CD14-positive monocyte (primary cell): ENCODE measurements around the gene TLE7. TPM values are rescaled to one million over a fixed set of nuclear protein-coding genes. Genes with fewer than 3 reads are reported as not detected.

Source experiments
- DNase-seq, 3 donors: peaks; one replicate each; pipeline ENCODE4 v3.0.0-alpha.2; 2011 to 2022
- H2AFZ ChIP-seq: 2 replicates; pipeline ENCODE4 v1.6.0; 2012; ENCODE audit warnings: mild to moderate bottlenecking, low read depth, low read length, inconsistent platforms; ENCODE audit not compliant: insufficient read depth, poor library complexity, severe bottlenecking
- H3K27ac ChIP-seq, 2 donors: 1 replicate in 1 of 2; 2 replicates in 1 of 2; pipeline ENCODE4 v1.5.1; 2012 to 2013; ENCODE audit warnings: low read length in 2 of 2, control low read depth in 1 of 2, inconsistent platforms in 1 of 2, low read depth in 1 of 2, mild to moderate bottlenecking in 1 of 2
- H3K27me3 ChIP-seq, 2 donors: one replicate each; pipeline versions ENCODE4 v1.6.0 to v1.6.1; 2011 to 2013; ENCODE audit warnings: low read length in 2 of 2; ENCODE audit not compliant: control insufficient read depth in 2 of 2, insufficient read depth in 2 of 2
- H3K36me3 ChIP-seq, 2 donors: replicated peaks in 1 of 2; 1 replicate in 1 of 2; 2 replicates in 1 of 2; pipeline versions ENCODE4 v1.5.1 to v1.6.1; 2012 to 2013; ENCODE audit warnings: low read length in 2 of 2, control low read depth in 1 of 2, inconsistent platforms in 1 of 2, mild to moderate bottlenecking in 1 of 2; ENCODE audit not compliant: insufficient read depth in 2 of 2, control insufficient read depth in 1 of 2
- H3K4me1 ChIP-seq, 2 donors: 1 replicate in 1 of 2; 2 replicates in 1 of 2; pipeline versions ENCODE4 v1.5.1 to v1.6.1; 2012 to 2013; ENCODE audit warnings: low read length in 2 of 2, control low read depth in 1 of 2, inconsistent platforms in 1 of 2, mild to moderate bottlenecking in 1 of 2, moderate library complexity in 1 of 2; ENCODE audit not compliant: insufficient read depth in 2 of 2, control insufficient read depth in 1 of 2
- H3K4me2 ChIP-seq: replicated peaks from 2 replicates; pipeline ENCODE3; 2012; ENCODE audit warnings: low read length, moderate library complexity, mild to moderate bottlenecking; ENCODE audit not compliant: poor library complexity, severe bottlenecking; ENCODE audit errors: extremely low read depth
- H3K4me3 ChIP-seq, 3 experiments: fragments of 200-600 bp in 1 of 3; sonication (generic) in 1 of 3; replicated peaks in 1 of 3; 1 replicate in 2 of 3; 2 replicates in 1 of 3; pipeline ENCODE4 v1.5.1; 2011 to 2013; ENCODE audit warnings: low read length in 3 of 3, mild to moderate bottlenecking in 3 of 3, control low read depth in 2 of 3, low read depth in 2 of 3, inconsistent platforms in 1 of 3, moderate library complexity in 1 of 3
- H3K79me2 ChIP-seq: 2 replicates; pipeline ENCODE4 v1.6.0; 2012; ENCODE audit warnings: mild to moderate bottlenecking, control low read depth, inconsistent platforms, low read length, moderate library complexity; ENCODE audit not compliant: insufficient read depth
- H3K9ac ChIP-seq: 2 replicates; pipeline ENCODE4 v1.6.0; 2017; ENCODE audit warnings: low read length, mild to moderate bottlenecking; ENCODE audit not compliant: insufficient read depth, poor library complexity, severe bottlenecking
- H3K9me3 ChIP-seq, 2 donors: replicated peaks in 1 of 2; 1 replicate in 1 of 2; 2 replicates in 1 of 2; pipeline versions ENCODE4 v1.5.1 to v1.6.1; 2012 to 2013; ENCODE audit warnings: low read length in 2 of 2, control low read depth in 1 of 2; ENCODE audit not compliant: control insufficient read depth in 1 of 2, insufficient read depth in 1 of 2
- H4K20me1 ChIP-seq: 2 replicates; pipeline ENCODE4 v1.6.0; 2012; ENCODE audit warnings: mild to moderate bottlenecking, low read length, control low read depth, moderate library complexity; ENCODE audit not compliant: insufficient read depth
- H3K27ac Mint-ChIP-seq, 7 donors: one replicate each; pipeline ENCODE4 v1.8.0; 2020; ENCODE audit warnings: mild to moderate bottlenecking in 7 of 7, mixed read lengths in 7 of 7, moderate library complexity in 6 of 7, inconsistent platforms in 2 of 7
- H3K27me3 Mint-ChIP-seq, 3 donors: one replicate each; pipeline ENCODE4 v1.8.0; 2021 to 2022; ENCODE audit warnings: low read depth in 3 of 3, mild to moderate bottlenecking in 3 of 3, mixed read lengths in 3 of 3, moderate library complexity in 3 of 3, inconsistent platforms in 1 of 3
- H3K36me3 Mint-ChIP-seq, 2 donors: one replicate each; pipeline ENCODE4 v1.8.0; 2020; ENCODE audit warnings: mixed read lengths in 2 of 2, inconsistent platforms in 1 of 2, mild to moderate bottlenecking in 1 of 2
- H3K4me1 Mint-ChIP-seq: one replicate; pipeline ENCODE4 v1.8.0; 2020; ENCODE audit warnings: mild to moderate bottlenecking, mixed read lengths
- H3K4me3 Mint-ChIP-seq, 2 donors: one replicate each; pipeline ENCODE4 v1.8.0; 2020; ENCODE audit warnings: mild to moderate bottlenecking in 2 of 2, mixed read lengths in 2 of 2, moderate library complexity in 1 of 2
- H3K9me3 Mint-ChIP-seq, 7 donors: one replicate each; pipeline ENCODE4 v1.8.0; 2020 to 2022; ENCODE audit warnings: mixed read lengths in 7 of 7, mild to moderate bottlenecking in 6 of 7, moderate library complexity in 6 of 7, inconsistent platforms in 2 of 7
- CTCF ChIP-seq: fragments of 200-600 bp; IDR thresholded peaks from one replicate; pipeline ENCODE4 v1.8.0; 2022; ENCODE audit warnings: antibody characterized with exemption, mild to moderate bottlenecking
- whole genome bisulfite sequencing: methylation state at CpG from one replicate; pipeline ENCODE4 v1.1.5; 2013; ENCODE audit warnings: missing lambda C conversion rate; ENCODE audit not compliant: insufficient coverage; 5-methylcytosine and 5-hydroxymethylcytosine counted together
- intact Hi-C, 2 donors: fragments of 100-400 bp; cut with micrococcal nuclease; formaldehyde crosslinking; loops; one replicate each; pipeline versions ENCODE4 v1.15.0 to v1.15.1; 2023
- polyA plus RNA-seq, 3 donors: library from polyadenylated mRNA; depleted of rRNA in 1 of 3; unstranded in 2 of 3; stranded (reverse) in 1 of 3; fragments of 300-500 nt in 2 of 3; fragments of >200 nt in 1 of 3; fragmentation: Illumina TruSeq in 2 of 3; gene quantifications; 1 replicate in 2 of 3; 2 replicates in 1 of 3; pipeline ENCODE4 v1.2.3, GENCODE V29; 2012 to 2021

Gene TLE7
- polyA plus RNA-seq, 3 donors = not detected

- Histone ChIP-seq H3K4me3 (no peak overlapping the region), H3K4me1 (no peaks in the 10 kb centered on the region), H3K9ac (no peak overlapping the region), H3K79me2 (no peaks in the 10 kb centered on the region), H3K4me2 (no peak overlapping the region), H3K36me3 (no peaks in the 10 kb centered on the region), H2AFZ (no peak overlapping the region), H3K9me3 (no peaks in the 10 kb centered on the region), H3K27ac (no peak overlapping the region), H3K27me3 (no peaks in the 10 kb centered on the region), H4K20me1 (no peaks in the 10 kb centered on the region)
- no peak overlapping the region for H3K27ac Mint-ChIP-seq
- H3K27me3 Mint-ChIP-seq = peaks cover 7 to 8% (median 7%) of the 10 kb centered on the region in 3 donors
- WGBS = 82% methylated on average over 4 of the region's 6 CpGs
- no peak overlapping the region for H3K4me3 Mint-ChIP-seq
- no peaks in the 10 kb centered on the region for H3K36me3 Mint-ChIP-seq
- H3K9me3 Mint-ChIP-seq = peaks cover 2 to 14% (median 3%) of the 10 kb centered on the region in 7 donors
- no peaks in the 10 kb centered on the region for H3K4me1 Mint-ChIP-seq
- no peak for DNase-seq
- TF ChIP-seq CTCF = no peak
- intact Hi-C loops = no loop called here
Observed at GRCh38 chr16:71432906-71433305, 8.9 kb downstream of the TLE7 start.

GRCh38 chr16:71431991-71432390 lies 9.9 kb downstream of the TLE7 start:
- peaks cover under 1 to 4% of the 10 kb centered on the region in 2 donors for H3K27me3 ChIP-seq
- no peak overlapping the region for H3K4me2 ChIP-seq
- intact Hi-C loops = no loop called here
- no peak overlapping the region for H3K9ac ChIP-seq
- no peaks in the 10 kb centered on the region for H3K9me3 ChIP-seq
- Mint-ChIP-seq H3K36me3 (no peaks in the 10 kb centered on the region), H3K4me1 (no peaks in the 10 kb centered on the region), H3K4me3 (no peak overlapping the region), H3K9me3 (peaks cover 0 to 16% (median 5%) of the 10 kb centered on the region in 7 donors), H3K27me3 (peaks cover 9 to 15% (median 10%) of the 10 kb centered on the region in 3 donors), H3K27ac (no peak overlapping the region)
- no peaks in the 10 kb centered on the region for H3K4me1 ChIP-seq
- H4K20me1 ChIP-seq = no peaks in the 10 kb centered on the region
- DNase-seq = no peak
- WGBS = 92% methylated on average over 8 of the region's 9 CpGs
- H3K4me3 ChIP-seq = no peak overlapping the region
- H3K27ac ChIP-seq = no peak overlapping the region
- H2AFZ ChIP-seq = no peak overlapping the region
- H3K36me3 ChIP-seq = no peaks in the 10 kb centered on the region
- no peaks in the 10 kb centered on the region for H3K79me2 ChIP-seq
- TF ChIP-seq CTCF = no peak
